ENCODE measurements around the gene TNFRSF4. TPM values are rescaled to one million over a fixed set of nuclear protein-coding genes. Genes with fewer than 3 reads are reported as not detected.
A peak's percentile ranks its signal among the peaks of the same experiment; 100 is the strongest.

TNFRSF4 gene
- total and polyA plus RNA-seq, 2 of the 13 experiments (the other 11 are each of a cell fraction or from before 2014, with no cell fraction given), result not detected

DNA sequence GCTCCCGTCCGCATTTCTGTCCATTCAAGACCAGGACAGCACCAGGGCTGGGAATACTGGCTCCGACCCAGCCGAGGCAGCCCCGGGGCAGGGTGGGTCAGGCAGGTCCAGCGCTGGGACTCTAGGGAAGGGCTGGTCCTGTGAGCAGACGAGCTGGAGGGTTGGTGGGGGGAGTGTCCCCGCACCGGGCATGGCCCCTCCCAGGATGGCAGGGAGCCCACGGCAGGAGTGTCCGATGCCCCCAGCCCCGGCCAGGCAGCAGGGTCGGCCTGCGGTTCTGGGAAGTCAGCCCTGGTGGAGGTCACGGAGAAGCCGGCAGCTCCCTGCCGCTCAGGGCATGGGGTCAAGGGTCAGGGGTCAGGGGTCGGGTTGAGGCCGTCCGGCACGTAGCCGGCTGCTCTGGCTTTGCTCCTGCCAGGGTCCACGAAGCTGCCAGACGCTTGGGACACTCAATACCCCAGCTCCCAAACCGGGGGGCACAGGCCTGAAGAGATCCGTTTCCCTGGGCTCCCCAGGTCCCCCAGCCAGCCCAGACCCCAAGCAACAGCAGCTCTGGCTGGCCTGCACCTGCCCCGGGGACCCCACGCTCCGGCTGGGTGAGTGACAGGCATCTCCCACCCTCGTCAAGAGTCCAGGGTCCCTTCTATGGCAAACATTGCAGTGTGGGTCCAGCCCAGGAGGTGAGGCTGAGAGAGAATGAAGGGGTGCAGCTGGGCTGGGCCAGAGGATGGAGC lies 25.8 kb upstream of the TNFRSF4 start (continued):
- TF ChIP-seq RARG (CRISPR knock-in tag; IDR thresholded peaks at IDR 0.05; ENCODE audit: low read depth) (no peak), ZNF670 (CRISPR knock-in tag; IDR thresholded peaks at IDR 0.05; ENCODE audit: borderline replicate concordance) (no peak), ZNF33A (CRISPR knock-in tag; IDR thresholded peaks at IDR 0.05; ENCODE audit: borderline replicate concordance) (no peak), ZSCAN31 (CRISPR knock-in tag; IDR thresholded peaks at IDR 0.05; ENCODE audit: low read depth) (peak; percentile 51; the same call in 1 of the 2 replicates), FOXA1 (IDR thresholded peaks at IDR 0.05) (no peak), FOXA1 (CRISPR knock-in tag; IDR thresholded peaks at IDR 0.05) (no peak), RFXAP (CRISPR knock-in tag; IDR thresholded peaks at IDR 0.05; ENCODE audit: borderline replicate concordance) (peak; percentile 60; the same call in 1 of the 2 replicates), BORCS8-MEF2B (CRISPR knock-in tag; IDR thresholded peaks at IDR 0.05) (no peak), ZNF724P (CRISPR knock-in tag; IDR thresholded peaks at IDR 0.05; ENCODE audit: borderline replicate concordance) (0 out of 2 replicates have a peak, but pooled peaks have one; percentile 67)
- TF ChIP-seq, protein P1, sequence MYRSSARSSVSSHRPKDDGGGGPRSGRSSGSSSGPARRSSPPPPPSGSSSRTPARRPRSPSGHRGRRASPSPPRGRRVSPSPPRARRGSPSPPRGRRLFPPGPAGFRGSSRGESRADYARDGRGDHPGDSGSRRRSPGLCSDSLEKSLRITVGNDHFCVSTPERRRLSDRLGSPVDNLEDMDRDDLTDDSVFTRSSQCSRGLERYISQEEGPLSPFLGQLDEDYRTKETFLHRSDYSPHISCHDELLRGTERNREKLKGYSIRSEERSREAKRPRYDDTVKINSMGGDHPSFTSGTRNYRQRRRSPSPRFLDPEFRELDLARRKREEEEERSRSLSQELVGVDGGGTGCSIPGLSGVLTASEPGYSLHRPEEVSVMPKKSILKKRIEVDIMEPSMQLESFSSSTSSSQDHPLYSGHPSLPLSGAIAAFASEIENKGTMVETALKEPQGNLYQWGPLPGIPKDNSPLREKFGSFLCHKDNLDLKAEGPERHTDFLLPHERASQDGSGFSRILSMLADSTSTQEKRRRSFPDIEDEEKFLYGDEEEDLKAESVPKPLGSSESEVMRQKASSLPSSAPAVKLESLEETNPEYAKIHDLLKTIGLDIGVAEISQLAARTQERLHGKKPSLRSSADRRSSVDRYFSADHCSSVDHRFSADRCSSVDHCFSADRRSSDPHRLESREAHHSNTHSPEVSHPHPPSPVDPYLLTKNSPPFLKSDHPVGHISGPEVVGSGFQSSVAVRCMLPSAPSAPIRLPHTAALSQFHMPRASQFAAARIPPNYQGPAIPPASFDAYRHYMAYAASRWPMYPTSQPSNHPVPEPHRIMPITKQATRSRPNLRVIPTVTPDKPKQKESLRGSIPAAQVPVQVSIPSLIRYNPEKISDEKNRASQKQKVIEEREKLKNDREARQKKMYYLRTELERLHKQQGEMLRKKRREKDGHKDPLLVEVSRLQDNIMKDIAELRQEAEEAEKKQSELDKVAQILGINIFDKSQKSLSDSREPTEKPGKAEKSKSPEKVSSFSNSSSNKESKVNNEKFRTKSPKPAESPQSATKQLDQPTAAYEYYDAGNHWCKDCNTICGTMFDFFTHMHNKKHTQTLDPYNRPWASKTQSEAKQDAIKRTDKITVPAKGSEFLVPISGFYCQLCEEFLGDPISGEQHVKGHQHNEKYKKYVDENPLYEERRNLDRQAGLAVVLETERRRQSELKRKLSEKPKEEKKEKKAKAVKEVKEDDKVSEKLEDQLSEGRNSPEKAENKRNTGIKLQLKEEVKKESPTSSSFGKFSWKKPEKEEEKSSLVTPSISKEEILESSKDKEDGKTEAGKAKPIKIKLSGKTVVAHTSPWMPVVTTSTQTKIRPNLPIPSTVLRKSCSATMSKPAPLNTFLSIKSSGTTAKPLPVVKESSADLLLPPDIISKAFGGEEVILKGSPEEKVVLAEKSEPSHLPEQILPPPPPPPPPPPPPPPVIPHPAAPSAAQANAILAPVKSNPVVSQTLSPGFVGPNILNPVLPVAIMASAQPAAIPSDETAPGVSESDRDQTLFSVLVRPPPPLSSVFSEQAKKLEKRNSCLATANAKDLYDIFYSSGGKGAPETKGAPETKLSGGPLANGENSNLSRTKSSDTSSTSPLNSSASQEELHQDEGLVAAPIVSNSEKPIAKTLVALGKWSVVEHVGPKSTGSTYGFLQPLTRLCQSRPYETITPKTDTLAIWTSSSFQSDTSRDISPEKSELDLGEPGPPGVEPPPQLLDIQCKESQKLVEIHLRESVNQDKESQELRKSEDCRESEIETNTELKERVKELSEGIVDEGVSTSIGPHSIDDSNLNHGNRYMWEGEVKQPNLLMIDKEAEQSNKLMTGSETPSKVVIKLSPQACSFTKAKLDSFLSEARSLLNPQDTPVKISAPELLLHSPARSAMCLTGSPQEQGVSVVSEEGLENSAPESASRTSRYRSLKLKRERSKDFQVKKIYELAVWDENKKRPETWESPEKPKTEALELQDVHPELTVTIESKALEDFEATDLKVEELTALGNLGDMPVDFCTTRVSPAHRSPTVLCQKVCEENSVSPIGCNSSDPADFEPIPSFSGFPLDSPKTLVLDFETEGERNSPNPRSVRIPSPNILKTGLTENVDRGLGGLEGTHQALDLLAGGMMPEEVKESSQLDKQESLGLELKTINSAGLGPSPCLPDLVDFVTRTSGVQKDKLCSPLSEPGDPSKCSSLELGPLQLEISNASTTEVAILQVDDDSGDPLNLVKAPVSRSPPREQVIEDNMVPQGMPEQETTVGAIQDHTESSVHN (CRISPR knock-in tag; IDR thresholded peaks at IDR 0.05), result no peak
- TF ChIP-seq, protein P2, sequence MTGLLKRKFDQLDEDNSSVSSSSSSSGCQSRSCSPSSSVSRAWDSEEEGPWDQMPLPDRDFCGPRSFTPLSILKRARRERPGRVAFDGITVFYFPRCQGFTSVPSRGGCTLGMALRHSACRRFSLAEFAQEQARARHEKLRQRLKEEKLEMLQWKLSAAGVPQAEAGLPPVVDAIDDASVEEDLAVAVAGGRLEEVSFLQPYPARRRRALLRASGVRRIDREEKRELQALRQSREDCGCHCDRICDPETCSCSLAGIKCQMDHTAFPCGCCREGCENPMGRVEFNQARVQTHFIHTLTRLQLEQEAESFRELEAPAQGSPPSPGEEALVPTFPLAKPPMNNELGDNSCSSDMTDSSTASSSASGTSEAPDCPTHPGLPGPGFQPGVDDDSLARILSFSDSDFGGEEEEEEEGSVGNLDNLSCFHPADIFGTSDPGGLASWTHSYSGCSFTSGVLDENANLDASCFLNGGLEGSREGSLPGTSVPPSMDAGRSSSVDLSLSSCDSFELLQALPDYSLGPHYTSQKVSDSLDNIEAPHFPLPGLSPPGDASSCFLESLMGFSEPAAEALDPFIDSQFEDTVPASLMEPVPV (CRISPR knock-in tag; IDR thresholded peaks at IDR 0.05), result no peak
- TF ChIP-seq, protein P3, sequence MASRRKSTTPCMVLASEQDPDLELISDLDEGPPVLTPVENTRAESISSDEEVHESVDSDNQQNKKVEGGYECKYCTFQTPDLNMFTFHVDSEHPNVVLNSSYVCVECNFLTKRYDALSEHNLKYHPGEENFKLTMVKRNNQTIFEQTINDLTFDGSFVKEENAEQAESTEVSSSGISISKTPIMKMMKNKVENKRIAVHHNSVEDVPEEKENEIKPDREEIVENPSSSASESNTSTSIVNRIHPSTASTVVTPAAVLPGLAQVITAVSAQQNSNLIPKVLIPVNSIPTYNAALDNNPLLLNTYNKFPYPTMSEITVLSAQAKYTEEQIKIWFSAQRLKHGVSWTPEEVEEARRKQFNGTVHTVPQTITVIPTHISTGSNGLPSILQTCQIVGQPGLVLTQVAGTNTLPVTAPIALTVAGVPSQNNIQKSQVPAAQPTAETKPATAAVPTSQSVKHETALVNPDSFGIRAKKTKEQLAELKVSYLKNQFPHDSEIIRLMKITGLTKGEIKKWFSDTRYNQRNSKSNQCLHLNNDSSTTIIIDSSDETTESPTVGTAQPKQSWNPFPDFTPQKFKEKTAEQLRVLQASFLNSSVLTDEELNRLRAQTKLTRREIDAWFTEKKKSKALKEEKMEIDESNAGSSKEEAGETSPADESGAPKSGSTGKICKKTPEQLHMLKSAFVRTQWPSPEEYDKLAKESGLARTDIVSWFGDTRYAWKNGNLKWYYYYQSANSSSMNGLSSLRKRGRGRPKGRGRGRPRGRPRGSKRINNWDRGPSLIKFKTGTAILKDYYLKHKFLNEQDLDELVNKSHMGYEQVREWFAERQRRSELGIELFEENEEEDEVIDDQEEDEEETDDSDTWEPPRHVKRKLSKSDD (CRISPR knock-in tag; IDR thresholded peaks at IDR 0.05; ENCODE audit: low read depth), result no peak
- TF ChIP-seq, protein P4, sequence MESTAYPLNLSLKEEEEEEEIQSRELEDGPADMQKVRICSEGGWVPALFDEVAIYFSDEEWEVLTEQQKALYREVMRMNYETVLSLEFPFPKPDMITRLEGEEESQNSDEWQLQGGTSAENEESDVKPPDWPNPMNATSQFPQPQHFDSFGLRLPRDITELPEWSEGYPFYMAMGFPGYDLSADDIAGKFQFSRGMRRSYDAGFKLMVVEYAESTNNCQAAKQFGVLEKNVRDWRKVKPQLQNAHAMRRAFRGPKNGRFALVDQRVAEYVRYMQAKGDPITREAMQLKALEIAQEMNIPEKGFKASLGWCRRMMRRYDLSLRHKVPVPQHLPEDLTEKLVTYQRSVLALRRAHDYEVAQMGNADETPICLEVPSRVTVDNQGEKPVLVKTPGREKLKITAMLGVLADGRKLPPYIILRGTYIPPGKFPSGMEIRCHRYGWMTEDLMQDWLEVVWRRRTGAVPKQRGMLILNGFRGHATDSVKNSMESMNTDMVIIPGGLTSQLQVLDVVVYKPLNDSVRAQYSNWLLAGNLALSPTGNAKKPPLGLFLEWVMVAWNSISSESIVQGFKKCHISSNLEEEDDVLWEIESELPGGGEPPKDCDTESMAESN (CRISPR knock-in tag; conservative IDR thresholded peaks at IDR 0.05), result no peak; the same call in 1 of the 2 replicates
